ENCODE data around the gene DNM1.

GRCh38 chr9:128208386-128208785, 5.2 kb downstream of the DNM1 start:
- TF ChIP-seq POLR2A (IDR thresholded peaks at IDR 0.05; ENCODE audit: low read length): no peak
- TF ChIP-seq GATA1 (IDR thresholded peaks at IDR 0.05; ENCODE audit: low read depth, low read length): no peak

Data from erythroblast (primary cell).